GM19397 (cell line): Measurements from ENCODE around the gene NGF.

ENCODE experiments used
- ATAC-seq: cut with Tn5 transposase; IDR thresholded peaks from one replicate; pipeline ENCODE4 v1.9.1; 2021; ENCODE audit warnings: mild to moderate bottlenecking, moderate library complexity; ENCODE audit not compliant: unreplicated experiment

Gene NGF

GRCh38 chr1:115240297-115240696, 97.8 kb downstream of the NGF start:
- ATAC-seq, result no peak

- no peak for ATAC-seq
These were observed 98.6 kb downstream of the NGF start for GRCh38 chr1:115239426-115239825.

- ATAC-seq, result no peak
These were observed 99.0 kb downstream of the NGF start for GRCh38 chr1:115239148-115239422.

- no peak for ATAC-seq
These were observed 99.5 kb downstream of the NGF start for GRCh38 chr1:115238336-115239147.

GRCh38 chr1:115237507-115237906, 100.5 kb downstream of the NGF start:
- ATAC-seq, result no peak

- ATAC-seq, result no peak
These were observed 101.0 kb downstream of the NGF start for GRCh38 chr1:115237023-115237422.
